ENCODE measurements around the gene CTF1. TPM values are rescaled to one million over a fixed set of nuclear protein-coding genes. Genes with fewer than 3 reads are reported as not detected.
A peak's percentile ranks its signal among the peaks of the same experiment; 100 is the strongest.

Gene CTF1
- total RNA-seq, 6 donors from 2014 or later, result 4.2 to 14.5 (median 7.1) TPM

DNA sequence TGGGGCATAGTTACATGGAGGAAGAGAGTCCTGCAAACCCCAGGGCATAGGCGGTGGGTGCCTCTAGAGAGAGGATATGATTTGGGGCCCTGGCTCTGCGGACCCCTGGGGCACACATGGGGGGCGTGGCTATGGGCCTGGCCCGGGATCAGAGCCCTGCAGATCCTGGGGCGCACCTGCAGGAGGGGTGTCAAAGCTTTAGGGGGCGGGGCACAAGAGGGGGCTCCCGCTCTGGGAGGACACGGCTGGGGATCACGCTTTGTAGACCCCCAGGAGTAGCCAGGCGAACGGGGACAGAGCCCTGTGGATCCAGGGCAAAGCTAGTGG, 3.0 kb upstream of the CTF1 start:
- H3K9me3 ChIP-seq, result no peaks in the 10 kb centered on the region
- DNase-seq, result peak; percentile 21 to 80
- peaks cover 0 to 34% (median 21%) of the 10 kb centered on the region in 4 donors for H3K36me3 ChIP-seq
- 1 to 3% methylated on average over 7 to 10 of the region's 11 CpGs for WGBS, 2 donors
- no peak for ATAC-seq (ENCODE audit: low FRiP score in 2 of 2)
- TF ChIP-seq EP300 (IDR thresholded peaks at IDR 0.05) (no peak), CTCF (IDR thresholded peaks at IDR 0.05) (no peak), POLR2AphosphoS5 (IDR thresholded peaks at IDR 0.05) (no peak)
- H3K27ac ChIP-seq, result peak overlapping the region; percentile 95 to 99 (median 97)
- peak overlapping the region; percentile 48 to 84 (median 74) for H3K4me3 ChIP-seq
- no peaks in the 10 kb centered on the region for H3K27me3 ChIP-seq
- H3K4me1 ChIP-seq, result peaks cover 28 to 48% (median 40%) of the 10 kb centered on the region in 4 donors

- Histone ChIP-seq H3K36me3 (peaks cover 0 to 29% (median 15%) of the 10 kb centered on the region in 4 donors), H3K27ac (peak within 1 kb of the TSS; percentile 95 to 99 (median 97)), H3K4me1 (peaks cover 28 to 48% (median 40%) of the 10 kb centered on the region in 4 donors), H3K4me3 (peak within 1 kb of the TSS; percentile 48 to 84 (median 74)), H3K9me3 (no peaks in the 10 kb centered on the region), H3K27me3 (no peaks in the 10 kb centered on the region)
- DNase-seq, result peak; percentile 96 to 99
- peak; percentile 88 to 94 for ATAC-seq (ENCODE audit: low FRiP score in 2 of 2)
- no peak for TF ChIP-seq EP300 (IDR thresholded peaks at IDR 0.05)
- peak in 2 of 4 donors; percentile 26 to 66 for TF ChIP-seq POLR2A (IDR thresholded peaks at IDR 0.05)
- peak; percentile 31 to 86 (median 66) for TF ChIP-seq CTCF (IDR thresholded peaks at IDR 0.05)
- peak; percentile 47 to 54 for TF ChIP-seq POLR2AphosphoS5 (IDR thresholded peaks at IDR 0.05)
- WGBS, 2 donors, result 0 to 5% methylated on average over 5 to 20 of the region's 97 CpGs
These were observed 2.5 kb upstream of the CTF1 start, which contains the start of gene BCL7C for GRCh38 chr16:30893744-30894539. Gene BCL7C, minus strand, starts transcription at chr16:30894077. Its CDS starts 133 bp downstream, at chr16:30893944.

GRCh38 chr16:30894540-30895368, 1.7 kb upstream of the CTF1 start:
- peak overlapping the region in 3 of 4 donors; percentile 73 to 84 (median 74) for H3K4me3 ChIP-seq
- H3K4me1 ChIP-seq, result peaks cover 28 to 48% (median 40%) of the 10 kb centered on the region in 4 donors
- H3K27ac ChIP-seq, result peak overlapping the region; percentile 95 to 99 (median 97)
- H3K36me3 ChIP-seq, result peaks cover 0 to 20% (median 7%) of the 10 kb centered on the region in 4 donors
- ATAC-seq (ENCODE audit: low FRiP score in 2 of 2) (no peak), DNase-seq (no peak)
- TF ChIP-seq POLR2AphosphoS5 (IDR thresholded peaks at IDR 0.05) (no peak), POLR2A (IDR thresholded peaks at IDR 0.05) (no peak), EP300 (IDR thresholded peaks at IDR 0.05) (no peak), CTCF (IDR thresholded peaks at IDR 0.05) (no peak)
- WGBS, 2 donors, result 35 to 46% methylated on average over 16 of the region's 16 CpGs
- H3K9me3 ChIP-seq, result no peaks in the 10 kb centered on the region
- H3K27me3 ChIP-seq, result no peaks in the 10 kb centered on the region

DNA sequence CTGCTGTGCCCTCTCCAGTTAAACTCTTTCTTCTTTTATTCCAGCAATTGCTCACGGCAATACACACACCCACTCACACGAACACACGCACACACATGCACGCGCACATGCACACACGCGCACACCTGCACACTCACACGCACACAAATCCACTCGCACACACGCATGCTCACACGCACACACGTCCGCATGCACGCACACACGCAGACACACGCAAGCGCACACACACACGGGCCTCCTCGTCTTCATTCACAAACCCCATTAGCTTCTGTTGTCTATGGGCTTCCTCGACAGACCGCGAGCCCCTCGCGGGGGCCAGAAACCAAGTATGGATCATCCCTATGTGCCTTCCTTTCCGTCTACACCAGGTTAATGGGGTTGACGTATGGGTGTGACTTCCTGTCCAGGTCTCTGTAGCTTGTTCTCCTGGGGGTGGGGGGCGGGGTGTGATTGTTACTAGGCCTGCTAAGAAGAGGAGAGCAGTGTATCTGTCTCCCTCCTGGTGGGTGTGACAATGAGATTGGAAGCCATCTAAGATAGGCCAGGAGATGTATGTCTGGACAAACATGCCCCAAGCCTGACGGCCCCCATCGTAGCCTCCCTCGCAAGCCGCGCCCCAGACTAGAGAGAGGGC, 670 bp upstream of the CTF1 start:
- Histone ChIP-seq H3K27me3 (no peaks in the 10 kb centered on the region), H3K4me3 (peak overlapping the region in 3 of 4 donors; percentile 45 to 62 (median 56)), H3K4me1 (peaks cover 28 to 48% (median 40%) of the 10 kb centered on the region in 4 donors), H3K27ac (peak overlapping the region; percentile 95 to 99 (median 97)), H3K36me3 (peaks cover 0 to 12% (median under 1%) of the 10 kb centered on the region in 4 donors), H3K9me3 (no peaks in the 10 kb centered on the region)
- WGBS, 2 donors, result 67 to 71% methylated on average over 26 to 32 of the region's 32 CpGs
- TF ChIP-seq POLR2A (IDR thresholded peaks at IDR 0.05), result no peak
- no peak for TF ChIP-seq EP300 (IDR thresholded peaks at IDR 0.05)
- no peak for TF ChIP-seq CTCF (IDR thresholded peaks at IDR 0.05)
- TF ChIP-seq POLR2AphosphoS5 (IDR thresholded peaks at IDR 0.05), result no peak
- DNase-seq (peak in 1 of 2 donors; percentile 71), ATAC-seq (ENCODE audit: low FRiP score in 2 of 2) (no peak)
